Suppressor macrophage treated with lipopolysaccharide for 1 hour (primary cell): ENCODE measurements around the gene HDGFL2.

Source experiments
- DNase-seq, 3 donors: peaks; one replicate each; pipeline ENCODE4 v3.0.0-alpha.2; 2020 to 2022

HDGFL2 gene

DNA sequence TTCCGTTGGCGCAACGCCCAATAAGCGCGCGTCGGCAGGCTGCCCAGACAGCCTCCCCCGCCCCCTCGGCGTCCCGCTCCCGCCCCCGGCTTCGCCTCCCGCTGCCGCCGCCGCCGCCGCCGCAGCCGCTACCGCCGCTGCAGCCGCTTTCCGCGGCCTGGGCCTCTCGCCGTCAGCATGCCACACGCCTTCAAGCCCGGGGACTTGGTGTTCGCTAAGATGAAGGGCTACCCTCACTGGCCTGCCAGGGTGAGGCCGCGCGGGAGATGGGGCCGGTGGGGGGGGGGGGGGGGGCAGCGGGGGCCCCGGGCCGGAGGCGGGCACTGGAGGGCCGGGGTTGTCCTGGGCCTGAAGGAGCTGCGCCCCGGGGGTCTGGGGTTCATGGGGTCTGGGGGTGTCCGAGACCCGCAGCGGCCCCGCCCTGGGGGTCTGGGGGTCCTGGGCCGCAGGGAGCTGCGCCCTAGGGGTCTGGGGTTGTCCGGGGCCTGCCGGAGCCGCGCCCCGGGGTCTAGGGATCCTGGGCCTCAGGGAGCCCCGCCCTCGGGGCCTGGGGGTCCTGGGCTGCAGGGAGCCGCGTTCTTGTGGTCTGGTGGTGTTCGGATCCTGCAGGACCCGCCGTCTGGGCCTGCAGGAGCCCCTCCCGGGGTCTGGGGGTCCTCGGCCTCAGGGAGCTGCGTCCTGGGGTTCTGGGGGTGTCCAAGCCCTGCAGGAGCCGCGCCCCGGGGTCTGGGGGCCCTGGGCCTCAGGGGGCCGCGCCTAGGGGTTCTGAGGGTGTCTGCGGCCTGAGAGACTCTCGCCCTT lies at the start of gene HDGFL2:
Gene HDGFL2 (plus strand): TSS at position 124 of the 801 bp plus-strand sequence. CDS start 54 bp downstream, at position 178.
- no peak for DNase-seq

DNA sequence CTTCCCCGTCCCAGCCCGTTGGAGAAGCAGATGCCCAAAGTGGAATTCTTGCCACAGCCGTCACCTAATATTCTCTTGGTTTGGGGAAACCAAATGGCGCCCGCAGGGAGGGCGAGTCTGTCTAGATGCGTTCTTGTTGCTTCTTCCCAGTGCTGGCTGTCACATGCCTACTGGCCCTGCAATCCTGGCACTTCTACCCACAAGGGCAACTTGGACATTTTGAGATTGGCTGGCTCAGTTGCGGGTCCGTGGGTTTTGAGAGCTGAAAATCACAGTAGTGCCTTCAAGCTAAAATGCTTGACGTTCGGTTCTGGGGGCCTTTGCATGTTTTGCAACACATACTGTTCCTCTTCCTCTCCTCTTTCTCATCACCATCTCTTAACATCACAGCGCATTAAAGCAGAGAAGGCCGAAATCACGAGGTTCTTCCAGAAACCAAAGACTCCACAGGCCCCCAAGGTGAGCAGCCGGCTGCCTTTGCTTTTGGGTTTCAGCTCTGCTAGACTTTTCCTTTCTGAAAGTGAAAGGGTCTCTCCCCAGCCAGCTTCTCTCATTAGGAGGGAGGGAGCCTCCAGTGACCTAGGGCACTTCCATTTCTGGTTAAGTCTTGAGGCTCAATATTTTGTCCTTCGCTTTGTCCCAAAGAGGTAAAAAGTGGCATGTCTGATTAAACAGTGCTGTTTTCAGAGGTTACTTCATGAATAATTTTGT lies 48.5 kb upstream of the HDGFL2 start:
- peak in 1 of 3 donors; percentile 17 for DNase-seq

DNA sequence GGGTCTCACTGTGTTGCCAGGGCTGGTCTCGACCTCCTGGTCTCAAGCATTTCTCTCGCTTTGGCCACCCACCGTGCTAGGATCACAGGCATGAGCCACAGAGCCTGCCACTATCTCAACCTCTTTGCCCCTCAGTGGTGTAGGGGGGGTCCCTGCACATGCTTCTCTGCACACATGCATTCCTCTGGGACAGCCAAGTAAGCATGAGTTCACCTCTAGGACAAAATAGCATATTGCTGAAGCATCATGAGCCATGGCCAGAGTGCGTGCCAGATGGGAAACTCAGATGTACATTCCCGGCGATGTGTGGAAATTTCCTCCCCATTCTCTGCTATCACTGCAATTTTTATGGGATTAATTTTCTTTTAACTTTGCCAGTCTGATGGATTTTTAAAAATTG lies 46.6 kb upstream of the HDGFL2 start:
- no peak for DNase-seq

DNA sequence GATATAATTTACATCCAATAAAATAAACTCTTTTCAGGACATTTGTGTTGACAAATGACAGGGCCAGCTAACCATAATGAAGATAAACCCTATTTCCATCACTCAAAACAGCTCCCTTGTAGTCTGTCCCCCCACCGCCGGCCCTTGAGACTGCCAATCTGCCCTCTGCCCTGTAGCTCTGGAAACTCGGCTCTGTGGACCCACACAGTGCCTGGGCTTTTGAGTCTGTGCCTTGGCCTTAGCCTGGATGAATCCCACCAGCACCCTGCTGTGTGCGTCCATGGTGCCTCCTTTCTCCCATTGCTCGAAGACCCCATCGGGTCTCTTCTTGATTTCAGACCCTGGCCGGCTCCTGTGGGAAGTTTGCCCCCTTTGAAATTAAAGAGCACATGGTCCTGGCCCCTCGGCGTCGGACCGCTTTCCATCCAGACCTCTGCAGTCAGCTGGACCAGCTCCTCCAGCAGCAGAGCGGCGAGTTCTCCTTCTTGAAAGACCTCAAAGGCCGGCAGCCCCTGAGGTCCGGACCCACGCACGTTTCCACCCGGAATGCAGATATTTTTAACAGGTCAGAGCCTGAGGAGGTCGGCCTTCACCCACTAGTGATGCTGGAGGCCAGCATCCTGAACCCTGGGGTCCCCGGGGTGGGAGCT lies 43.6 kb upstream of the HDGFL2 start:
- no peak for DNase-seq

DNA sequence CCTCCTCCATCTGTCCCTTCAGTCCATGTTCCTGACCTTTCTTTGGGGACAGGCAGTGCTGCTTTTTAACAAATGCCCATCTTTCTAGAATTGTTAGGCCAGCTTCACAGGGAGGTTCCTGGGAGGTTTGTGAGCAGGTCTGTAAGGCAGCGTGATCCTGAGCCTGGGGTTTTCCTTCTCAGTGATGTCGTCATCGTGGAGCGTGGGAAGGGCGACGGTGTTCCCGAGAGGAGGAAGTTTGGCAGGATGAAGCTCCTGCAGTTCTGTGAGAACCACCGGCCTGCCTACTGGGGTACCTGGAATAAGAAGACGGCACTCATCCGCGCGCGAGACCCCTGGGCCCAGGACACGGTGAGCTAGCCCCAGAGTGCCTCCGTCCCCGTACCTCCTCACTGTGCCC lies 42.8 kb upstream of the HDGFL2 start:
- DNase-seq: peak; percentile 35 to 63 (median 44)

DNA sequence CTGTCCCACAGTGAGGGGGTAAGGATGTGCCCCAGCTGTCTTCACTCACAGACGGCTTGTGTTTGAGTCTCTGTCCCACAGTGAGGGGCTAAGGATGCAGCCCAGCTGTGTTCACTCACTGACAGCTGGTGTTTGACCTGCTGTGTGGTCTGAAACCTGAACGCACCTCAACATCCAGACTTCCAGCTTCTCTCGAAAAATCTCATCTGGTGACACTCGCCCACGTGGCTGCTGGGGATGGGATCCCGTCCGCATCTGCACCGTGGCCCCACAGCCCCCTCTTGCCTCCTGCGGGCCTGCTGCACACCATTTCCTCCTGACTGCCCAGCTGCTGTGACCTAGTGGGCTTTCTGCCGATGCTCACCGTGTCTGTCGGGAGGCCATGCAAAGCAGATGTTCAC lies 42.3 kb upstream of the HDGFL2 start:
- no peak for DNase-seq

DNA sequence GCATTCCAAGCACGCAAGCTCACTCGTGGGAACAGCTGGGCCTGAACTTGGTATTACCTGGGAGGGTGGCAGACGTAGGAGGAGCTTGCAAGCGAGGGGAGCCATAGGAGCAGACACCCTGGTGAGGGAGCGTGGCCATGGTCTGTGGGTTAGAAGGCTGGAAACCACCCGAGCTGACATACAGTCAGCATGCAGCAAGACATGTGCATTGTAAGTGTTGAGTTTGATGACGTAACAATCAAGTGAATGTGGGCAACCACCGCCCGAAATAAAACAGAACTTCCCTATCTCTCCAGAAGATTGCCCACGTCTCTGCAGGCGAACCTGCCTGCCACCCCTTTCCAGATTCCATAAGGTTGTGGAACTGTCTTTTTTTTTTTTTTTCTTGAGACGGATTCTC lies 41.3 kb upstream of the HDGFL2 start:
- peak; percentile 92 to 97 (median 96) for DNase-seq

DNA sequence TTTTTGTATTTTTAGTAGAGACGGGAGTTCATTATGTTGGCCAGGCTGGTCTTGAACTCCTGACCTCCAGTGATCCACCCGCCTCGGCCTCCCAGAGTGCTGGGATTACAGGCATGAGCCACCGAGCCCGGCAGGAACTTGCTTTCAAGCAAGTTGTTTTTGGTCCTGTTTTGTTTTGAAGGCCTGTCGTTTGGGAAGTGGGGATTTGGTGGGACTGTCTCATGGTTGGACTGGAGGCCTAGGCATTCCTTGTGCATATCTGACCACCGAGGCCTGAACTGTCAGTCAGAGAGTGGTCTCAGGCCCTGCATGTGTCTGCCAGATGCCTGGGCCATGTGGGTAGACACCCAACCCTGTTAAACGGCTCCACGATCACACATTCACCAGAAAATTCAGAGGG lies 40.8 kb upstream of the HDGFL2 start:
- peak in 2 of 3 donors; percentile 10 to 38 for DNase-seq

DNA sequence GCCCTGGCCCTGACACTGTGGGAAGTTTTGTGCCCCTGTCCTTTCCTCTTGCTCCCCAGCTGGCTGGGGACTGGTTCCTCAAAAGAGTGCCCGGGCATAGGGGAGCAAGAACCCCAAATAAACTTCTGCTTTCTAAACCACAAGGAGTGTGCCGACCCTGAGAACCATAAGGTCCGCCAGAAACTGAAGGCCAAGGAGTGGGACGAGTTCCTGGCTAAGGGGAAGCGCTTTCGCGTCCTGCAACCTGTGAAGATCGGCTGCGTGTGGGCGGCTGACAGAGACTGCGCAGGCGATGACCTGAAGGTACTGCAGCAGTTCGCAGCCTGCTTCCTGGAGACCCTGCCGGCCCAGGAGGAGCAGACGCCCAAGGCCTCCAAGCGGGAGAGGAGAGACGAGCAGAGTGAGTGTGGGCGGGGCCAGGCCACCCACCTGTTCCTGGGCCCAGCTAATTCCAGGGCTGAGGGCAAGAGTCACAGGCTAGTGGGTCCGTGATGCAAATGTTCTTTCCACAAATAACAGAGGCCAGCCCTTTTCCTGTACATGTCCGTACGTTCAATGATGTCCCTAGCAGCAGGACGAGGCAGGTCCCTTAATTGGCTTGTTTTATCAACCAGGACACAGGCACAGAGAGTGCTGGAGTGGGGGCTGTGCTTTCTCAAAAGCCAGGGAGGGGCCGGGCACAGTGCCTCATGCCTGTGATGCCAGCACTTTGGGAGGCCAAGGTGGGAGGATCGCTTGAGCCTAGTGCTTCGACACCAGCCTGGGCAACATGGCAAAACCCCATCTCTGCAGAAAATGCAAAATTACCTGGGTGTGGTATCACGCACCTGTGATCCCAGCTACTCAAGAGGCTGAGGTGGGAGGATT lies 40.1 kb upstream of the HDGFL2 start:
- peak; percentile 79 to 90 (median 87) for DNase-seq

DNA sequence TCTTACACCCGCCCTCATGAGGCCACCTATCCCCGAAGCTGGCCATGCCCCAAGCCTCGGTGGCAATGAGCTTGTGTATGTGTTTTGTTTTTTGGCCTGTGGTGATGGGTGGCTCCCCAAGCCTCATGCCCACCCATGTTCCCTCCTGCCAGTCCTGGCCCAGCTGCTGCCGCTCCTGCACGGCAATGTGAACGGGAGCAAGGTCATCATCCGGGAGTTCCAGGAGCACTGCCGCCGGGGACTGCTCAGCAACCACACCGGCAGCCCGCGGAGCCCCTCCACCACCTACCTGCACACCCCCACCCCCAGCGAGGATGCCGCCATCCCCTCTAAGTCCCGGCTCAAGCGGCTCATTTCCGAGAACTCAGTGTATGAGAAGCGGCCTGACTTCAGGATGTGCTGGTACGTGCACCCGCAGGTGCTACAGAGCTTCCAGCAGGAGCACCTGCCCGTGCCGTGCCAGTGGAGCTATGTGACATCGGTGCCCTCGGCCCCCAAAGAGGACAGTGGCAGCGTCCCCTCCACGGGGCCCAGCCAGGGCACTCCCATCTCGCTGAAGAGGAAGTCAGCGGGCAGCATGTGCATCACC lies 39.1 kb upstream of the HDGFL2 start:
- no peak for DNase-seq

DNA sequence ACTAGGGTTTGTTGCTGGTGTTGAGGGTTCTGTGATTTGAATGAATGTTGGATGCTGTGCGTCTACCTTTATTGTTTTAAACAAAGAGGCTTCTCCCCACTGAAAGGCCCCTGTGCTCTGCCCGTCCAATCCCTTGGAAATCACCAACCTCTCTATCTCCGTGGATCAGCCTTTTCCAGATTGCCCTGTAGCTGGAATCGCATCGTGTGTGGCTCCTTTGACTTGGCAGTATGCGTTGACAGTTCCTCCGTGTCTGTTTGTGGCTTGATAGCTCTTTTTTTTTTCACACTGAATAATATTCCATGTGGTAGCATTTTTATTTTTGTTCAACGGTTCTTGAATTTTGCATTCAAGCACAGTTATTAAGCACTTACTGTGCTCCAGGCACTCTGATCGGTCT lies 37.7 kb upstream of the HDGFL2 start:
- no peak for DNase-seq

DNA sequence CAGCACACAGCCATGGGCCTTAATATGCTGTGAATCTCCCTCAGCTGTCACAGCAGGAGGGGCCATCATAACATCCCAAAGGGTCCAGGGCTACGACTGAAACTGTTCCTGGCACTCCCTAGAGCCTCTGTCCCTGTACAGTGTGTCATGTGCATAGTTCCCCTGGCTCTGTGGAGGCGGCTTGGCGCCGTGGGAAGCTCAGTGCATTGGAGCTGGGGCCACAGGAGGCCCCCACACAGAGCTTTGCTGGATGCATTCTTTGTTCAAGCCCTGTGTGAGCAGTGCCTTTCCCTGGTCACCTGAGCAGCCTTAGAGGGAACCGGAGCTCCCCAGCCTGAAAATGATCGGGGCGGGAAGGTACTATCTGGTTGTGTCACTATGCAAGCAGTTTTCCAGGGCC lies 35.9 kb upstream of the HDGFL2 start:
- no peak for DNase-seq

DNA sequence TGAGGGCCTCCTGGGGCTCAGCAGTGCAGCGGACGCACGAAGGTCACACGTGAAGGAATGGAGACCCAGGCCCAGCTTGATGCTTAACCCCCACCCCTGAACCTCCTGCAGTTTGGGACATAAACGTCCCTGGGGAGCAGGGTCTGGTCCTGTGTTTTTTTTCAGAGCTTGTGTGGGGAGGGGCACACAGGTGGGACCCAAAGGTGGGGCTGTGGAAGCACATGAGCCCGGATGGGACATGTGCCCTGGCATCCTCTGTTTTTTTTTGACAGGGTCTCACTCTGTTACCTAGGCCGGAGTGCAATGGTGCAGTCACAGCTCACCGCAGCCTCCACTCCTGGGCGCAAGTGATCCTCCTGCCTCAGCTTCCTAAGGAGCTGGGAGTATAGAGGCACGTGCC lies 35.0 kb upstream of the HDGFL2 start:
- no peak for DNase-seq

DNA sequence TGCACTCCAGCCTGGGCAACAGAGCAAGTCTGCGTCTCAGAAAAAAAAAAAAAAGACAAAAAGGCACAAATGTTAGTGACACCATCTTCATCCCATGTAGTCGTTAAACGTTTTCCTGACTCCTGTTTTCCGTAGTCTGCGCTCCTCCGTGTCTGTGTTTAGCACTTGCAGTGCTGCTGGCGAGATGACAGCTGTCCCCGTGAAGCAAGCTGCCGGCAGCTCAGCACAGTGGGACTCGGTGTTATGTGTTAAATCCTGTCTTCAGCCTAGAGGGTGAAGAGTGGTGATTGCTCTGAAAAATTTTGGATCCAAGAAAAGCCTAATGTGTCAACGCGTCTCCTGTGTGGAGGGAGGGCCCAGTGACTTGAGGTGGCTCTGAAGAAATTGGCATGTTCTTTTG lies 32.9 kb upstream of the HDGFL2 start:
- DNase-seq: no peak

DNA sequence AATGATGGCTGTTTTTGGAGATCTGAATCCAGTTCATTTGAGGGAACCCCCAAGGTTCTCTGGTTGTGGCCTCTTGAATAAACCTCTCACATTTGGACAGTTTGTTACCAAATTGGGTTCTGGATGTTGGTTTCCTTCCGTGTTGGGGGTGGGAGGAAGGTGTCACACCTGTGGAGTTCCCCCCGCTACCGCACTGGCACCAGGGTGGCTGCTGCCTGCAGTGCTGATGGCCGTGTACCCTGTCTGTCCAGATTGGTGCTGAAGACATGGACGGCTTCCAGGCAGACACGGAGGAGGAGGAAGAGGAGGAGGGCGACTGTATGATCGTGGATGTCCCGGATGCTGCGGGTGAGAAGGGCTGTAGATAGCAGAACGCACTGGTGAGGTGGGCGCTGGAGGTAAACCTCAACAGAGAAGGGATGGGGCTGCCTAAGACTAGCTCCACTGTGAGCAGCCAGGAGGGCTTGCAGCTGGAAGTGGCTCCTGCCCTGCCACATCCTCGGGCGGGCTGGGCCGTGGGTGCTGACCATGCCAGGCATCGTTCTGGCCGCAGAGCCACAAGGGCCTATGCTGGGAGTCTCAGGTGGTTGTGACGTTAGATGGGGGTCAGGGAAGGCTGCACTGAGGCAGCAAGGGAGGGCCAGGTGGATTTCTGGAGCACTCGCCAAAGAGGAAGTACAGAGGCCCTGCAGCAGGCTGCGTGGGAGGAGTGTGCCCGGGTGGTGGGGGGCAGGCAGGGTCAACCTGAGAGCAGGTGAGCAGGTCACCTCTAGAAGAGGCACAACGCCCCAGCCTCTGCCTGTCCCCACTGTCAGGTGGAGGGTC lies 29.9 kb upstream of the HDGFL2 start:
- DNase-seq: no peak

DNA sequence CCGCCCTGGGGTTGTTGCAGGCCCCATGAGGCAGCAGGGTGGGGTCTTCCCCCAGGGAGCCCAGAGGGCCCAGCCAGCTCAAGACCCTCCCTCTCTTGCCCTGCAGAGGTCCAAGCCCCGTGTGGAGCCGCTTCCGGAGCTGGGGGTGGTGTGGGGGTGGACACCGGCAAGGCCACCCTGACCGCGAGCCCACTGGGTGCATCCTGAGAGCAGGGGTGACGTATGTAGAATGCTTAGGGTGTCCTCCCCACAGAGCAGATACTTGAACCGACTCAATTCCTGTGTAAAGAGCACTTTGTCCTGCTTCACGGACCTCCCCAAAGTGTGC lies 29.3 kb upstream of the HDGFL2 start:
- no peak for DNase-seq

DNA sequence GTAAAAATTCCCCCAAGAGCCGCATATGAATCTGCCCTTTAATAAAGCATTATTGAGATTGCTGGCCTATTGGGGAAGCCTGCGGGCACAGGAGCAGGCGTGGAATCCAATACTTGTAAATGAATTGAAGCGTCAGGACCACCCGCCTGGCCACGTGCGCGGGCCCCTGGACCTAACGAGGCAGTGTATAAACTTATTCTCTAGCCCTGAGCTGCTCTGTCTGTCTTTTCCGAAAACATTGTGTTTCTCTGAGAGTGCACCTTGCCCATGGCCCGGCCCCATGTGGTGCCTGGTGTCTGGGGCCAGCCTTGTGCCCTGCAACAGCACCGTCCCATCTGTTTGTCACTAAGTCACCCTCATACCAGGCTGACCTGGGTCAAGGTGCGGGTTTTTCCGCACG lies 28.9 kb upstream of the HDGFL2 start:
- no peak for DNase-seq

DNA sequence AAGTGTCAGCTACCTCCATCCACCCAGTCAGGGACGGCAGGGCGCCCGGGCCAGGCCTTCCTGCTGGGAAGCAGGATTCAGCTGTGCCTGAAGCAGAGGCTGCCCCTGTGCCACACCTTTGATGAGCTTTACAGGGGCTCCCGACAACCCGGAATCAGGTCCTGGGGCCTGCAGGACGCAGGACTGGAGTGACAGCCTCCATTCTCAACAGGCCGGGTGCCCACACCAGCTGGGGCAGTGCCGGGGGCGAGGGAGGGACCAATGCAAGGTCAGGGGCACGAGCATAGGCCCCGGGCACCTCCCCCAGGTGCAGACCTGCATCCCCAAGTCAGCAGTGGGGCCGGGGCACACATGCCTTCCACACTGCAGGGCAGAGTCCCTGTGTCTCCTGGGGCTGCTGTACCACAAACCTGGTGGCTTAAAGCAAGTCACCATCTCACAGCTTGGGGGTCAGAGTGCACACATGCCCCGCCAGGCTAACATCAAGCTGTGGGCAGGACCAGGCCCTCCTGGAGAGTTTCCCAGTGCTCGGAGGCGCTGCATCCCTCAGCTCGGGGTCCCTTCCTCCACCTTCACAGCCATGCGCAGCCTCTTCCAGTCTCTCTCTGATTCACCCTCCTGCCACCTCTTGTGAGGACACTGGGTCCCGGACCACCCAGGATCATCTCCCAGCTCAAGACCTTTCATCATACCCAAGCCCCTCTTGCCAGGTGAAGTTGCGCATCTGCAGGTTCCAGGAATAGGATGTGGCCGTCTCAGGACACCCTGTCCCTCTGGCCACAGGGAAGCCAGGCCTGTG lies 27.9 kb upstream of the HDGFL2 start:
- DNase-seq: no peak

DNA sequence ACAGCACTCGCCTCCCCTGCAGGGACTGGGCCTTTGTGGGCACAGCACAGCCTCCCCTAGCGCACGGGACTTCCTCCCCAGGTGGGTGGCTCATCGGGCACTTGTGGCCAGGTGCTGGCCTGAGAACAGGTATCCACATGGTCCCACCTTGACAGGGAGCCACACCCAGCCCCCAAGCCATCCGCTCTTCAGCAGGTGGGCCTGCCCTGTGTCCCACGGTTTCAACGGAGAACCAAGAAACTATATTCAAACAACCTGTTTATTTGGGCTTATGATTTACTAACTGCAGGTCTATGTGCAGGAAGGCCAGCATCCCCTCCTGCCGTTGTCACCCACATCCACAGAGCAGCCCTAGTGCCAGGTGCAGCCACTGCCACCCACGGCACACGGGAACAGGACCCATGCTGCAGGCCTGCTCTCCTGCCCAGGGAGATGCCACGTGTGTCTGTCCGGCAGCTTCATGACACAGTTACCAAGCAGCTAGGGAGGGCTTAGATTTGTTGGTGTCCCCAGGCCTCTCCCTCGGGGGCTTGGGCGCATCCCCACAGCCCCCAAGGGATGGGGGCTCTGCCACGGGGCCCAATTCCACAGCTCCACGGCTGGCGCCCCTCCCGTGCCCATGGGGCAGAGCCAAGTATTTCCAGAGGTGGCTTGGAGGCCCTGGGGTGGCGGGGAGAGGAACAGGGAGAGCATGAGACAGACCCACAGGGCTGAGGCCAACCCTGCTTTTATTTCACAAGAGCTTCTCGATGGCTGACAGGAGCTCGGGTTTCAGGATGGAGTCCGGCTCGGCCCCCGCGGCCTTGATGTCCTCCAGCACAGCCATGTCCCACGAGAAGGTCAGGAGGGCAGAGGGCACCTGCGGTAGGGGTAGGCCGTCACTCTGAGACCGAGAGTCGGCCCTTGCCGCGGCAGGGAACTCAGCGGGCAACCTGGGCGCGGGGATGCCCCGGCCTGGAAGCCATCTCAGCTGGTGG lies 27.0 kb upstream of the HDGFL2 start:
- no peak for DNase-seq
